NCI-H2081 (cell line): ENCODE data around the gene PPP1R37.
"Not testable (repeated sequence)": the region's sequence is repeated elsewhere in the genome, so short reads cannot be mapped to it uniquely, and the experiment has no call there.

Experiments
- DNase-seq, 2 experiments: peaks; one replicate each; lab custom pipeline; 2025; lab: John Stamatoyannopoulos, UW

The PPP1R37 gene

DNA sequence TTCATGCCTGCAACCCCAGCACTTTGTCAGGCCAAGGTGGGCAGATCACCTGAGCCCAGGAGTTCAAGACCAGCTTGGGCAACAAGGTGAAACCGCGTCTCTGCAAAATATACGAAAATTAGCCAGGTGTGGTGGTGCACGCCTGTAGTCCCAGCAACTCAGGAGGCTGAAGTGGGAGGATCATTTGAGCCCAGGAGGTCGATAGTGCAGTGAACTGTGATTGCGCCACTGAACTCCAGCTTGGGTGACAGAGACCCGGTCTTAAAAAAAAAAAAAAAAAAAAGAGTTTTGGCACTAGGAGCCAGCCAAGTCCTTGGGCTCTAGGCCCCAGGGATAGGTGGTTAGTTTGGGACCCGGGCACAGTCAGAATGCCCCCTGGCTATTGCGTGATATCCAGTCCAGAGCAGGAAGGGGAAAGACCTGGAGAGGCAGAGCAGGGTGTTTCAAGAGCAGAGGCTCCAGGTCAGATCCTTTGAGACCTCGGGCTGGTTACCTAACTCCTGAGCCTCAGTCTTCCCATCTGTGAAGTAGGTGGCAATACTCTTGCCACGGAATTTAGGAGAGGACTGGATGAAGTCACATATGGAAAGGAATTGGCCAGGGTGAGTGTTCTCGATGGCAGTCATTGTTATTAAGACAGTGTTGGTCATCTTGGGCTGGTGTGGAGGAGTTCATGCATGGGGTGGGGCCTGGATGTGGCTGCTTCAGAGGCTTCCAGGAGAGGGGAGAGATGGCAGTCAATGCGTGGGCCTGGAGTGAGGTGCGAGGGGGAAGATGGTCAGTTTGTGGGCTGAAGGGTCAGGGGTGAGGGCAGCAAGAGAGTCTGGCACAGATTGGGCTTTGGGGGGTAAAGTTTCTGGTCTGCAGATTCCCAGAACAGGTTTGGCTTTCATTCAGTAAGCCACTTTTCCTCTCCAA is 2.8 kb downstream of the PPP1R37 start:
- no peak for DNase-seq

- no peak for DNase-seq
Observed at GRCh38 chr19:45096700-45097099, 3.7 kb downstream of the PPP1R37 start.

- DNase-seq = no peak
Observed at GRCh38 chr19:45097450-45097775, 4.4 kb downstream of the PPP1R37 start.

DNA sequence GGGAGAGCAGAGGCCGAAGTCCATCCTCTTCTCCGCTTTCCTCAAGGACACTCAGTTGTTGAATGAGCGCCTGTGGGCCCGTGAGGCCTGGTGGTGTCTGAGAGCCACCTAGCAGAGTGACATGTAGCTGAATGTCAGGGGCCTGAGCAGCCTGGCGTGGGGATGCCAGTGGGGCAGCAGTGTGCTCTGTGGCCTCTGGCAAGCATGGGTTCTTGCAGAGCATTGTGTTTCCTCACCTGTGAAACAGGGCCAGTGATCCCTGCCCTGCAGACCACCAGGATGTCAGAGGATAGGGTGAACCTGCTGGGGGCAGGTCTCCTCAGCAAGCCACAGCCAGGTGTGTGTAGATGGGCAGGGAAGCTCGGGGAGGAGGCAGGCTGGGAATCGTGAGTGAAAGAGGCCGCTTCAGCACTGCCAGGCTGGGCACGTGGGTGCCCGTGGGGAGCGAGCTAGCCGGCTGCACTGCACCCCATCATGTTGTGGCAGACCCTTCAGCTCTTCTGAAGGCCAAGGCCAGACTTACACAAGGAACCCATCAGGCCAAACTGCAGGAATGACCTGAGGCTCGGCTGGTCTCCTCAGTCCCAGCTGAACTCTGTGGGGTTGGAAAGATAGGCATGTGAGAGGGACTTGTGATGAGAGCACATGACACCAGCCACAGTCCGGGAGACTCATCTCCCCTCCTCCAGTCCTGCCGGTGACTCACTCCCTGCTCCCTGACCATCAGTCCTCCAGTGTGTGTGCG is 5.0 kb downstream of the PPP1R37 start:
- DNase-seq = peak in 1 of 2 experiments; percentile 10

GRCh38 chr19:45098521-45099466 is 5.8 kb downstream of the PPP1R37 start:
- DNase-seq = peak; percentile 57 to 79

- peak in 1 of 2 experiments; percentile 67 for DNase-seq
Observed at GRCh38 chr19:45099467-45100191, 6.7 kb downstream of the PPP1R37 start.

DNA sequence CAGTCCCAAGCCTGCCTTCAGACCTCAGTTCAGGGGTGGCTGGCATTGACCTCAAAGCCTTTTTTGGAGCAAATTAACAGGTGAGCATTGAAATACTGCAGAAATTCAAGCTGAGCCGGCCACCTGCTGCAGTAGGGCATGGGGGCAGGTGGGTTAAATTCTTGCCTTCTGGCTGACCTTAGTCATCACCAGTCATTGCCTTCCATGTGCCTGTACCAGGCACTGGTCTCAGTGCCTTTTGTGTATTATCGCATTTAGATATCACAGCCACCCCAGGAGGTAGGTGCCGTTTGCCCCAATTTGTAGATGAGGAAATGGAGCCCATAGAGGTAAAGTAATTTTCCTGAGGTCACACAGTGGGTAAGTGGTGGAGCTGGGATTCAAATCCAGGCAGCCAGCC is 7.2 kb downstream of the PPP1R37 start:
- peak in 1 of 2 experiments; percentile 54 for DNase-seq

DNA sequence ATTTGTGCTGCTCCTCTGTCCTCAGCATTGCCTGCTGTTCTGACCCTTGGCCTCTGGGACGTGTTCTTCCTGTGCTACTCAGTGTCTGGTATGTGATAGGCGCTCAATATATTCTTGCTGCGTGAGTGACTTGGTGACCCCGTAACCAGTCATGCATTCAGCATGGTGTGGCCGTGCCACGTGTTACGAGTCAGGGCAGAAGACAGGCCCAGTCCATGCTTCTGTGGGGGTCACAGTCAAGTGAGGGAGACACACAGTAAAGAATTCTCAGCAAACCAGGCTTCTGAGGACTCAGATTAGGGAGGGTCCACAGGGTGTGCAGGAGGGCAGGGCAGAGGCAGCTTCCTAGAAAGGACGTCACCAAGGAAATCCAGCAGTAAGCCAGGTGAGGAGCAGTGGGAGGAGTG is 7.9 kb downstream of the PPP1R37 start:
- DNase-seq = no peak

GRCh38 chr19:45101806-45102205 is 8.8 kb downstream of the PPP1R37 start:
- no peak for DNase-seq

- DNase-seq = no peak
Observed at GRCh38 chr19:45102481-45102880, 9.5 kb downstream of the PPP1R37 start.

DNA sequence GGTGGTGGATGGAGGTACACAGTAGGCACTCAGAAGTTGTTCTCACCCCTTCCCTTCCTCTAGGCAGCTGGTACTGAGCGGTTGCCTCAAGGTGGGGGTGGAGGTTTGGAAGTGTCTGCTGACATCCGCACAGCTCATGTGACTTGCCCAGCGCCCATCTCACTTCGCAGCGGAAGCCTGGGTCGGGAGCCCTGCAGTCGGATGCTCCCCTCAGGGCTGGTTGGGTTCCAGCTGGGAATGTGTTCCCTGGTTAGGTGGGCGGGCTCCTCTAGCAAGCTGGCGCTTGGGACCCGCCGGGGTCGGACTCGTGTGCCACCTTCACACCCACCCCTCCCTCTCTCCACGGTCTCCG is 10.2 kb downstream of the PPP1R37 start:
- DNase-seq = peak; percentile 68 to 84

- DNase-seq = peak; percentile 73 to 91
Observed at GRCh38 chr19:45103508-45104319, 10.7 kb downstream of the PPP1R37 start.

- DNase-seq = peak in 1 of 2 experiments; percentile 11
Observed at GRCh38 chr19:45104658-45105349, 11.8 kb downstream of the PPP1R37 start.

- DNase-seq = not testable (repeated sequence)
Observed at GRCh38 chr19:45106363-45106762, 13.4 kb downstream of the PPP1R37 start.

DNA sequence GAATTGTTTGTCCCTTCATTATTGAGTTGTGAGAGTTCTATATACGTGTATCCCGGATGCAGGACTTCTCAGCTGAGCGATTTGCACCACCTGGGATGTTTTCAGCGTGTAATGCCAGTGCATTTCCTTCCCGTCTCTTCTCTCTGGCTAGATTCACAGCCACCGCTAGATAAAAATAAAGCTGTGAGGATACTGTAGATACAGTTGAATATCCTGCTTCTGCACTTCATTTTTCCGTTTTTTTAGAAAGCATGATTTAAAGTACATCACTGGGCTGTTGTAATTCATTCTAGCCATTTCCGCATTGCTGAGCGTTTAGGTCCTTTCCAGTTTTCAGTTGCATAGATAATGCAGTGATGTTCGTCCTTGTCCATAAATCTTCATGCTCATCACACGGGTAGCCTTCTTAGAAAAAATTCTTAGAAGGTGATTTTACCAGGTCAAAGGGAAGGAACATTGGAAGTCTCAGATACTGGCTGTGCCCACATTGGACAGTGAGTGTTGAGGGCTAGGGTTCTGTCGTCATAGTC is 14.7 kb downstream of the PPP1R37 start:
- no peak for DNase-seq

DNA sequence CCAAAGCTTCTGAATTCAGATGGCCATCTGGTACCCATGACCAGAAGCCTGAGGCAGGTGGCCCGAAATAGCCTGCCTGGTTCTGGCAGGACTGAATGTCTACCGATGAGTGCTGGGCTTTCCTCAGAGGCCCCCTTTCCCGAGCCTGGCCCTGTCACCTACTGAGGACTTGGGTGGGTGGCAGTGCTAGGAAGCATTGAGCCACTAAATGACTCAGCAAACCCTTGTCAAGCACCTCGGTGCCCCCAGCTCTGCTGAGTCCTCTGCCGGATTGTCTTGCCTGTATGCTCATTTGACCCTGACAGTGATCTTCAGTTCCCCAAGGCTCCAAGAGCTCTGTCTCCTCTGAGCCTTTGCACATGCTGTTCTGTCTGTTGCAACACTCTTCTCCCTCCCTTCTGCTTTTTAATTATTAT is 17.9 kb downstream of the PPP1R37 start:
- DNase-seq = no peak

DNA sequence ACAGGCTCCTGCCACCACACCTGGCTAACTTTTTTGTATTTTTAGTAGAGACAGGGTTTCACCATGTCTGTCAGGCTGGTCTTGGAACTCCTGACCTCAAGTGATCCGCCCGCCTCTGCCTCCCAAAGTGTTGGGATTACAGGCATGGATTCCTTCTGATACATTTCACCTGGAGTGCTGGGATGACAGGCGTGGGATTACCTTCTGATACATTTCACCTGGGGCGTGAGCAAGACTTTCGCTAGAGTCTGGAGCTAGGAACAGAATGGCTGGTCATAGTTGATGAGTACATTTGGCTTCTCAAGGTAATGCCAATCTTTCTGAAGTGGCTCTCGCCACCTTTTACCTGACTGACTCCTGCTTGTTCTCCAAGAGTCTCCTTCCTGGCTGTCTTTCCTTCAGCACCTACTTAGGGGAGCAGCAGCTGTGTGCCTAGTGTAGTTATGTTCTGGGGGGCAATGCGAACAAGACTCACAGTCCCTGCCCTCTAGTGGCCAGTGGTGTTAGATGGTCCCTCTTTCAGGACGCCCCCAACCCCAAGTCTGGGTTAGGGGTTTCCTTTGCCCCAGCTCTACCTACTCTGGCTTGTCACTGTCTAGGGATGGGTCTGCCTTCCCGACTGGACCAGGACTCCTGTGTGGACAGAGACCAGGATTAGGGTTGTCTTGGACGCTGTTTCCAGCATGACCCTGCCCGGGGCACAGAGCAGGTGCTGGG is 19.3 kb downstream of the PPP1R37 start:
- no peak for DNase-seq

DNA sequence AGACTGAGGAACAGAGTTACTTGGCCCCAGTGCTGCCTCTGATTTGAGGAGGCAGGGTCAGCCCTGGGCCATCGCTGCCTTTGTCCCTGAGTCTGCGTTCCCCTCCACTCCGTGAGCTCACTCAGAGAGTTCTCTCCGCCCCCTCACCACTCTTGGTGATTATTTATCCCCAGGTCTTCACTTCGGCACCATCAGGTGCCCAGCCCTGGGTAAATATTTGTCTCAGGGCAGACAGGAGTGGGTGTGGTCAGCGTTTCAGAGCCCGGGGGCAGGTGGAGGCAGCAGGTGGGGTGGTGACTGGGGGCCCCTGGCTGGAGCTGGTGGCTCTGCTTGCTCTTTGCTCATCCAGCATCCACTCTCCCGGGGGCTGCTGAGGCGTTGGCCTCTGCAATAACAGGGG is 20.6 kb downstream of the PPP1R37 start:
- DNase-seq = peak; percentile 90 to 93

- peak; percentile 57 to 69 for DNase-seq
Observed at GRCh38 chr19:45114116-45114515, 21.1 kb downstream of the PPP1R37 start.
